ENCODE measurements around the gene LRTM2.

LRTM2 gene

GRCh38 chr12:1797991-1798640 lies 22.2 kb upstream of the LRTM2 start:
- DNase-seq (ENCODE audit: low read depth): no peak

- DNase-seq (ENCODE audit: low read depth): no peak
Measured at GRCh38 chr12:1798641-1799020, 21.7 kb upstream of the LRTM2 start.

GRCh38 chr12:1799051-1799881 lies 21.1 kb upstream of the LRTM2 start:
- no peak for DNase-seq (ENCODE audit: low read depth)

GRCh38 chr12:1799882-1800400 lies 20.4 kb upstream of the LRTM2 start:
- DNase-seq (ENCODE audit: low read depth): no peak

- DNase-seq (ENCODE audit: low read depth): no peak
Measured at GRCh38 chr12:1800401-1801302, 19.7 kb upstream of the LRTM2 start.

- no peak for DNase-seq (ENCODE audit: low read depth)
Measured at GRCh38 chr12:1801303-1801975, 18.9 kb upstream of the LRTM2 start.

GRCh38 chr12:1803736-1804135 lies 16.6 kb upstream of the LRTM2 start:
- no peak for DNase-seq (ENCODE audit: low read depth)

- DNase-seq (ENCODE audit: low read depth): peak; percentile 68
Measured at GRCh38 chr12:1804545-1805332, 15.6 kb upstream of the LRTM2 start.

GRCh38 chr12:1805441-1806081 lies 14.8 kb upstream of the LRTM2 start:
- no peak for DNase-seq (ENCODE audit: low read depth)

GRCh38 chr12:1806301-1807086 lies 13.9 kb upstream of the LRTM2 start:
- no peak for DNase-seq (ENCODE audit: low read depth)

- DNase-seq (ENCODE audit: low read depth): no peak
Measured at GRCh38 chr12:1807087-1807860, 13.1 kb upstream of the LRTM2 start.

- no peak for DNase-seq (ENCODE audit: low read depth)
Measured at GRCh38 chr12:1808036-1808797, 12.1 kb upstream of the LRTM2 start.

- no peak for DNase-seq (ENCODE audit: low read depth)
Measured at GRCh38 chr12:1808798-1809480, 11.4 kb upstream of the LRTM2 start.

GRCh38 chr12:1809591-1810190 lies 10.7 kb upstream of the LRTM2 start:
- no peak for DNase-seq (ENCODE audit: low read depth)

GRCh38 chr12:1810201-1810930 lies 10.0 kb upstream of the LRTM2 start:
- no peak for DNase-seq (ENCODE audit: low read depth)

- no peak for DNase-seq (ENCODE audit: low read depth)
Measured at GRCh38 chr12:1810931-1811280, 9.5 kb upstream of the LRTM2 start.

All from stimulated activated CD8-positive, alpha-beta memory T cell treated with anti-CD3 and anti-CD28 coated beads, Interleukin-12 subunit alpha, Interleukin-12 subunit beta, amount 100 ng/mL, for 4 hours (primary cell).